GM19025 (cell line): ENCODE data around the gene VWA5B2.
"Not testable (repeated sequence)": the region's sequence is repeated elsewhere in the genome, so short reads cannot be mapped to it uniquely, and the experiment has no call there.

ENCODE experiments used
- ATAC-seq: cut with Tn5 transposase; IDR thresholded peaks from one replicate; pipeline ENCODE4 v1.9.1; 2021; ENCODE audit warnings: mild to moderate bottlenecking, low read depth, moderate library complexity; ENCODE audit not compliant: unreplicated experiment

The VWA5B2 gene

DNA sequence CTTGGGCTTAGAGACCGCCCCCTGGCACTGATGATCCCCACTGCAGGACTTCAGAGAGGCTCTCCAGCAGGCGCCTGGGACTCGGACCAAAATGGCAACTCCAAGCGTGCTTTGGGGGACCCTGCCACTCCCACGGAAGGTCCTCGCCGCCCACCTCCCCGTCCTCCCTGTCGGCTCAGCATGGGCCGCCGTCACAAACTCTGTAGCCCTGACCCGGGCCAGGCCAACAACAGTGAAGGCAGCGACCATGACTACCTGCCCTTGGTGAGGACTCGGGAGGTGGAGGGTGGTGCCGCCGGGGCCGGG, 11.7 kb downstream of the VWA5B2 start:
- ATAC-seq = no peak

DNA sequence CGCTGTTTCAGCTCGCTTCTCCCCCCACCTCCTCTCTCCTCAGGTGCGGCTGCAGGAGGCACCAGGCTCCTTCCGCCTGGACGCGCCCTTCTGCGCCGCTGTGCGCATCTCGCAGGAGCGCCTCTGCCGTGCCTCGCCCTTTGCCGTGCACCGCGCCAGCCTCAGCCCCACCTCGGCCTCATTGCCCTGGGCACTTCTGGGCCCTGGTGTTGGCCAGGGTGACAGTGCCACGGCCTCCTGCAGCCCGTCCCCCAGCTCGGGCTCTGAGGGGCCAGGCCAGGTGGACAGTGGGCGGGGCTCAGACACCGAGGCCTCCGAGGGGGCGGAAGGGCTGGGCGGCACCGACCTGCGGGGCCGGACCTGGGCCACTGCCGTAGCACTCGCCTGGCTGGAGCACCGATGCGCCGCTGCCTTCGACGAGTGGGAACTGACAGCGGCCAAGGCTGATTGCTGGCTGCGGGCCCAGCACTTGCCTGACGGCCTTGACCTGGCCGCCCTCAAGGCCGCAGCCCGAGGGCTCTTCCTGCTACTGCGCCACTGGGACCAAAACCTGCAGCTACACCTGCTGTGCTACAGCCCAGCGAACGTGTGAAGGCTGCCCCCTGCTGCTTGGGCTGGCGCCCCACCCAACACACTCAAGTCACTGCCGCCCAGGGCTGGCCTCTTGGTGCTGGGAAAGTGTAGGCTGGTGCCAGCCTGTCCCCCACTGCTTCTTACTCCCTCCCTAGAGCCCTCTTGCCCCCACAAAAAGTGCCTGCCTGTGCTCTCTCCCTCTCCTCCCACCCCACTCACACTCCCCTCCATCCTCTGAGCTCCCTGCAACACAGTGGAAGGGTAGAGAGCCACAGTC, 12.3 kb downstream of the VWA5B2 start:
- ATAC-seq = no peak

DNA sequence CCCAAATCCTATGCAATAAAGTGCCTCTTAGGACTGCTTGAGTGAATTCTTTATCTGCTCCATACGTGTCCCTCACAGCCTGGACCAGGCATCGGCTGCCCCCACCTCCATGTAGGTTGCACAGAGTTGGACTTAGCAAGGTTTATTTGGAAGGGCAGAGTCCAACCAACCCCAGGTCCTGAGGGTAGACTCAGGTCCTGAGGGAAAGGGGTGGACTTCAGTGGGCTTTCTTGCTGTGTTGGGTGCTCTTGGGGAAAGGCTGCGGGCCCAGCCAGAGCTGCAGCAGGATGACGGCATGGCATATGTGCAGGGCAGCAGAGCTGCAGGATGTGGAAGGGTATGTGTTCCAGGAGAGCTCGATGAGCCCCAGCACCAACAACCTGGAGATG, 12.9 kb downstream of the VWA5B2 start:
- ATAC-seq = no peak

DNA sequence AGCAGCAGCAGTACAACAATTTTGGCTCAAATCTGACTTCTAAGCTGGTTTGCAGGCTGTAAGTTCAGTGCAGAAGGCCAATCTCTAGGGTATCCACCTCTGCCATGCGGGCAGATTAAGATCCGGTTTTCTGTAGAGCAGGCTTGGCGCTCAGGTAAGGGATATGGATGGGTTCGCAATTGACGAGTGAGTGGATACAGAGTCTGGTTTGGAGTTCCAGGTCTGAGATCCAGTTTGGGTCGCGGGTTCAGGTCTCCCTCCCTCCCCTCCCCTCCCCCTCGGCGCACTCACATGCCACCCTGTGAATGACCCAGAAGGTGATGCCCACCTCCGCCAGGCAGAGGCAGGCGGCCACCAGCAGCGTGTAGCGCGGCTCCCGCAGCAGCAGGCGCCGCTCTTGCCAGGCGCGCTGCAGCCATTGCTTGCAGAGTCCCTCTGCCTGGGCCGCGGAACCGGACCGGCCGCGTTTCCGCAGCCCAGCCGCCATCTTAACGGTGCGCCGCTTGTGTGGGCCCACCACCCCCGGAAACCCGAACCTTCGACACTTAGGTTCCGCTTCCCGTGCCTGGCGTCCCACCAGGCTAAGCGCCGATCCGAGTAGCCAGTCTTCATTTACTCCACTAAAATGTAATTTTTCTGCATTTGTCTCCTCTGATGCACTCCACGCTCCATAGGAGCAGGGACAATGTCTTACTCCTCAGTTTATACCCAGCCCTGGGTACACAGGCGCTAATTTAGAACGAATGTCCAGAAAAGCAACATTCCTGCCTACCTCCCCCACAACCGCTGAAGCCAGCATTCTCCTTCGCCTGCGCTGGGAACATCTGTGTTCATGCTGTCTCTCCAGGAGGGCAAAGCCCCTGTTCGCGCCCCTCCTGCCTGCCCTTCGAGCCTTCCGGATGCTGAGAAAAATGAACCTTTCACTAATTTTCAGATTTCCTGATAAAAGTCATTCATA, 19.3 kb downstream of the VWA5B2 start, which contains the start of gene ALG3:
ALG3 (minus strand) TSS at position 509 of the 958 bp plus-strand sequence; CDS start at position 487, 22 bp downstream.
- ATAC-seq = peak; percentile 1

DNA sequence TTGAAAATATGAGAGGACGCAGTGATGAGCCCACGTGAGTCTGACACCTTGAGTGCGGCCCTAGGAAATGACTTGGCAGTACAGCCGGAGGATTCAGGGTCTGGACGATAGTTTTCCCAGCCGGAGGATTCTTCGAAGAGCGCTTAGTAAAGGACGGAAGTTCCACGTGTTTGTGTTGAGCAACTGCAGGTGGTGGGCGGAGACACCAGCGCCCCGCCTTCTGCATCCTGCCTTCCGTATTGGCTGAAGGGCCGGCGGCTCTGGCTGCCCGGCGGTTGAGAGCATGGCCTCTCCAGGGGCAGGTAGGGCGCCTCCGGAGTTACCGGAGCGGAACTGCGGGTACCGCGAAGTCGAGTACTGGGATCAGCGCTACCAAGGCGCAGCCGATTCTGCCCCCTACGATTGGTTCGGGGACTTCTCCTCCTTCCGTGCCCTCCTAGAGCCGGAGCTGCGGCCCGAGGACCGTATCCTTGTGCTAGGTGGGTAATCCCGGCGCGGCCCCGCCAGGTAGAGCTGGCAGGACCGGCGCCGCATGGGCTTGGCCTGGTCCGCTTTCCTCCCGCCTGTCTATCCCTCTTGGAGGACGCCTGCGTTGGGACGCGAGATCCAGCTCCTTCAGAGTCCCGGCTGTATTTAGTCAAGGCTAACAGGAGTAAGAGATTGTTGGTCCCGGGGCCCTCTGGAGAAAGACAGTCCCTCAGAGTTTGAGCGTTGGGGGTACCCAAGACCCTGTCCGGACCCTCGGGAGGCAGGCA, 20.2 kb downstream of the VWA5B2 start, which contains the start of gene EEF1AKMT4:
EEF1AKMT4 (plus strand) TSS at position 261 of the 755 bp plus-strand sequence; CDS start at position 284, 23 bp downstream.
- ATAC-seq = peak; percentile 91

DNA sequence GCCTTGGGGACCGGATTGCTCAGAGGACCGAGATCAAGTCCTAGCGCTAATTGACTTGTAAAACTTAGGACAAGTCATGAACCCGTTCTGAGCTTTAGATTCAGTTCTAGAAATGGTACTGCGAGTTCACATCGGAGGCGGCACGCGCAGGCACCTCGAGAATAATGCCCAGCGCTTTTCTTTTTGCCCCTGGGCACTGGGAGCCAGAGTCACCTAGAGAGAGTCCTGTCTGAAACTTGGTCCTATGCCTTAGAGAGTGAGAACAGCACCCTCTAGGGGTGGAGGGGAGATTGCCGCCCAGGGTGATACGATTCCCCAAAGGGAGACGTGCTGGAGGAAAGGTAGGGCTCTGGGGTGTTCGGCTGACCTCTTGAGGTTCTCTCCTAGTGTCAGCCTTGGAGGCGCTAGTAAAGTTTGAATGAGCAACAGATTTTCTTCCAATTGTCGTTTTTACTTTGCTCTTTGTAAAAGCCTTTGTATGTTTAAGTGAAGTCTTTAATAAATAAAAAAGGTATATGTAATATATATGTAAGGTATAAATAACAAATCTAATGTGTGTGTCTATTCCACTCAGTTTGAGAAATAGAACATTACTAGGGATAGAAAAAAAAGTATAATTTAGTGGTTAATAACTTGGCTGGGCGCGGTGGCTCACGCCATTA, 20.9 kb downstream of the VWA5B2 start:
- peak; percentile 47 for ATAC-seq

DNA sequence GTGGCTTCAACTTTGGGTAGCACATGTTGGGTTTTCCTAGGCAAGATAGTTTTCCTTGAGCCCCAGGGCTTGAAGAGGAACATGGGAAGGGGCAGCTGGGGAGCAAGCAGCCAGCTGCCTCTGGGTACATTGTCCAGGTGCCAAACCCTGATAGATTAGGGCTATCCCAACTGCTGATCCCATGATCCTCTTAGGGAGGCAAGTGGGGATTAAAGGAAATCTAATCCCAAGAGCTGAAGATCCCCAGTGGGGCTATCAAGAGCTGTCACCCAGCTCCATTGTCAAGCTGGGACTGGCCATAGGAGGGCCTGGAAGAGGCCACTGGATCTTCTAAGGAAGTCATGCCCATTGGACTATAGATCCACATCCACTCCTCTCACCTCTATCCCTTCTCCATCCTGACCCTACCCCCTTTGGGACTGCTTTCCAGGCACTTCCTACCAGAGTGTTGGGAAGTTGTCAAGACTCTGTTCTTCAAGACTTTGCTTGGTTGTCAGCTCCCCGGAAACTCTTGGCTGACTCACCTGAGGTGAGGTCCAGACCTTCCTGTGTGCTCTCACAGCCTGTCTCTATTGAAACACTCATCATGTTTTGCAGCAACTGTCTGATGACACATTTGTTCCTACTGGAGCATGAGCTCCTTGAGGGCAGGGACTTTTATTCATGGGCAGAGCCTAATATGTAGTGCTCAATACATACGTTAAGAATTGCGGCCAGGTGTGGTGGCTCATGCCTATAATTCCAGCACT, 26.1 kb downstream of the VWA5B2 start:
- no peak for ATAC-seq

DNA sequence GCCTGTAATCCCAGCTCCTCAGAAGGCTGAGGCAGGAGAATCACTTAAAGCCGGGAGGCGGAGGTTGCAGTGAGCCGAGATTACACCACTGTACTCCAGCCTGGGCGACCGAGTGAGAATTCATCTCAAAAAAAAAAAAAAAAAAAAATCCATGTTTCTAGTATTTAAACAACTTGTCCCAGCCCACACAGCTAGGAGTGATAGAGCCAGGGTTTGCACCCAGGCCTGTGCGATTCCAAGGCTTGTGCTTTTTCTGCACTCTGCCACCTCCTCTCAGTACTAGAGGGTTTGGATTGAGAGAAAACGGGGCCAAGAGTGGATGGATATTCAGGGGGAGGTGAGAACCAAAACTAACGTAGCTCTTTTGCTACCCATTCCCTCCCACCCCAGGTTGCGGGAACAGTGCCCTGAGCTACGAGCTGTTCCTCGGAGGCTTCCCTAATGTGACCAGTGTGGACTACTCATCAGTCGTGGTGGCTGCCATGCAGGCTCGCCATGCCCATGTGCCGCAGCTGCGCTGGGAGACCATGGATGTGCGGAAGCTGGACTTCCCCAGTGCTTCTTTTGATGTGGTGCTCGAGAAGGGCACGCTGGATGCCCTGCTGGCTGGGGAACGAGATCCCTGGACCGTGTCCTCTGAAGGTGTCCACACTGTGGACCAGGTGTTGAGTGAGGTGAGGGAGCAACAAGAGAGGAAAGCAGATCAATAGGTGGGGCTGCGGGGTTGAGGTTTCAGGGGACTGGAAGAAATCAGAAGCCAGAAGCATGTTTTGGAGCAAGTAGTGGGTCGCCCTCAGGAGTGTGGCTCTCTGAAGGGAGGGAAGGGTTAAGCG, 27.9 kb downstream of the VWA5B2 start:
- no peak for ATAC-seq

DNA sequence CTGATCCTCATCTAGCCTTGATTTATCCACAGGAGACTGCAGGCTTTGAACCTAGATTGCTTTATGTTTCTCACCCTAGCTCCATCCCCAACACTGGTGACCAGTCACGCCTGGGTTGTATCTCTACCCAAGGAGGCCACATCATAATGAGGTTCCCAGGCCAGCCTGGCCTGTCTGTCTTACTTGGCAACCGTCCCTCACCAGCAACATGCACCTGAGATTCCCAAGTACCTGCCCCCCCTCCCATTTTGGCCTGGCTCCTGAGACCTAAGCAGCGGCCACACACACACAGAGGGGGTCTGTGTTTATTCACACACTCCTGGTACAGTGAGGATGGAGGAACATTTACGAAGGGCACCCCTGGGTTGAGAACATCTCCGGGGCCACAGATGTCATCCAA, 29.5 kb downstream of the VWA5B2 start:
- ATAC-seq = no peak

DNA sequence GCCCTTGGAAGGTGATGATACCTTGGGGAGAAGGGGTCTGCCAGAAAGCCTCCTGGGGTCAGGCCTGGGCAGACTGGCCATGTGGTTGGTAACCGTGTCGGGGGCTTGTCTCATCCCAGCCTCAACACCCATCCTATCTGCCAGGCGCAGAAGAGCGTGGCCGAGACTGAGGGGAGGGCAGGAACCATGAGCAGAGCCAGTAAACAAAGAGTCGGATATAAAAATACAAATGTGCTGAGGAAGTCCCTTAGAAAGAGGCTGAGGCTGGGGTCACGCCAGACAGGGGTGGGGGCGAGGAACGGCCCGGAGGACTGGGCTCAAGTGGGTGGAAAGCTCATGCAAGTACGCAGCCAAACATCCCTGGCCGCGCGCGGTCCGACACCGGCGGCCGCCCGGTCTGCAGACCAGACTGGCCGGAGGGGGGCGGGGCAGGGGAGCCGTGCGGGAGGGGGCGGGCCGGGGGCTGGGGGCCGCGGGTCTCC, 30.1 kb downstream of the VWA5B2 start:
- ATAC-seq = no peak

DNA sequence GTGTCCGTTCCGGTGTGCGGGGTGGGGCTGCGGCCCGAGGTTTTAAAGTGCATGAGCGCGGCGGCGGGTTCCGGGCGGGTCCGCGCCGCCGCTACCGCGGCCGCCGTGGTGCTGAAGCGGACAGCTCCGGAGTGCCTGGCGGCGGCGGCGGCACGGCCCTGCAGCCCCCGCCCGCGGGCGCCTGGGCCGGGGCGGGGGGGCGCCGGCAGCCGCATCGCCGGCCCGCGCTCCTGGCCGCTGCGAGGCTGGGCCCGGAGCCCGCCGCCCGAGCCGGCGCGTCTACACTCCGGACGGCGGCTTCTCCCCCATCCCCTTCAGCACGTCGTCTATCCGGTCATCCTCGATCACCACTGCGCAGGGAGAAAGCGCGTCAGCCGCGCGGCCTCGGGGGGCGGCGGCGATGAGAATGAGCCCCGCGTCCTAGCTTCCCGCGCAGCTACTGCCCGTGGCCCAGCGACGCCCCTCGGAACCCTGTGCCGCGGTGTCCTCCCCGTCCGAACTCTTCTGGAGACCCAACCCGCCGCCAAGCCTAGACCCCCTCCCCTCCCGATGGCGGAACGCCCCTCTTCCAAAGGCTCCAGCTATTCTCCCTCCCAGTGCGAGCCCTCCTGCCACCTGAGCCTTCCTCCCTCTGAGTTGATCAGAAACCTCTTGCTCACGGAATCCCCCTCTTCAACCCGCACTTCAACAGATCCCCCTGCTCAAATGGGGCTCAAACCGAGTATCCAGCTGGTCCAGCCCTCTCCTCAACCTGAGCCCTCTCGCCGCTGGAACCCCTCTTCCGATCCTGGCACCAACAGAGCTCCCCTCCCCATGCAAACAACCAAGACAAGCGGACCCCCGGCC, 30.7 kb downstream of the VWA5B2 start:
- no peak for ATAC-seq

DNA sequence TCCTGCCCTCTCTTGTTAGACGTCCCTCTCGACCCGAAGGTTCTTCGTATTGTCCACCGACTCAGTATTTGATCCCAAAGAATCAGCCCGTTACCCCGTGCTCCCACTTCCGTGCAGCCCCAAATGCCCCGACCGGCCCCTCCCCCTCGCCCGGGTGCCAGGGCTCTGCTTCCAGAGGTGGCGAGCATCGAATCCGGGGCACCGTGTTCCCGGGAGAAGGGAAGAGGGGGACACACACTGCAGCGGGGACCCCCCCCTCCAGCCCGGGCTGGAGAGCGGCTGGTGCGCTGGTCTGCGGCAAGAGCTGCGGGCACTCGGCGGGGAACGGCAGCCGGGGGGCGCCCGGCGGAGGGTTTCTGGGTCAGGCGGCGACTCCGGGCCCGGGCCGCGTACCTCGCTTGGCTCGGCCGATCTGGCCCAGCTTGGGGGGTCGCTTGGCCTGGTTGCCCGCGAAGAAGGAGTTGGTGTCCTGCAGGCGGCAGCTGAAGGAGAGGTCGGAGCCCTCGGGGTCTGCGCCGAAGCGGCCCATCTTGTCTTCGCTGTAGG, 31.4 kb downstream of the VWA5B2 start:
- ATAC-seq = no peak

DNA sequence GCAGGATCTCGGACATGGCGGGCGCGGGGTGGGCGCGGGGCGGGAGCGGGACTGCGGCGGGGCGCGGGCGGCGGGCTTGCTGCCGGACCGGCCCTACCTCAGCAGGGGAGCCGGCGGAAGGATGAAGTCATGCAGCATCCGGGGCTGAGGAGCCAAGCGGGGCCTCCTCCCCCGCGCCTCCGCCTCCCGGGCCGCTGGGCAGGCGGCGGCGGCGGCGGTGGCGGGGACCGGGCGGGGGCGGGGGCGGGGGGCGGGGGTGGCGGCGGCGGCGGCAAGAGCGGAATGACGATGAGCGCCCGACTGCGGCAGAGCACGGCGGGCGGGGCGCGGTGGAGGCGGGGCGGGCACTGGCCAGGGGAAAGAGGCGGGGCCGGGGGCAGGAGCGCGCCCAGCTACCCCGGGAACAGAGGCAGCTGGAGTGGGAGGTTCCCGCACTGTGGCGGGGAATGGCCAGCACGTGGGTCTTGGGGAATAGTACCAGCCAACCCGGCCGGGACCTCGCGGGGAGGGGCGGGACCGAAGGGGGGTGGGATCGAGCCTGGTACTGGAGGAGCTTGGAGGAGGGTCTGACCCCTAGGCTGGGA, 32.0 kb downstream of the VWA5B2 start, which contains the start of gene CAMK2N2:
CAMK2N2 (minus strand) TSS at position 284 of the 584 bp plus-strand sequence; CDS start at position 16, 268 bp downstream.
- ATAC-seq = no peak

DNA sequence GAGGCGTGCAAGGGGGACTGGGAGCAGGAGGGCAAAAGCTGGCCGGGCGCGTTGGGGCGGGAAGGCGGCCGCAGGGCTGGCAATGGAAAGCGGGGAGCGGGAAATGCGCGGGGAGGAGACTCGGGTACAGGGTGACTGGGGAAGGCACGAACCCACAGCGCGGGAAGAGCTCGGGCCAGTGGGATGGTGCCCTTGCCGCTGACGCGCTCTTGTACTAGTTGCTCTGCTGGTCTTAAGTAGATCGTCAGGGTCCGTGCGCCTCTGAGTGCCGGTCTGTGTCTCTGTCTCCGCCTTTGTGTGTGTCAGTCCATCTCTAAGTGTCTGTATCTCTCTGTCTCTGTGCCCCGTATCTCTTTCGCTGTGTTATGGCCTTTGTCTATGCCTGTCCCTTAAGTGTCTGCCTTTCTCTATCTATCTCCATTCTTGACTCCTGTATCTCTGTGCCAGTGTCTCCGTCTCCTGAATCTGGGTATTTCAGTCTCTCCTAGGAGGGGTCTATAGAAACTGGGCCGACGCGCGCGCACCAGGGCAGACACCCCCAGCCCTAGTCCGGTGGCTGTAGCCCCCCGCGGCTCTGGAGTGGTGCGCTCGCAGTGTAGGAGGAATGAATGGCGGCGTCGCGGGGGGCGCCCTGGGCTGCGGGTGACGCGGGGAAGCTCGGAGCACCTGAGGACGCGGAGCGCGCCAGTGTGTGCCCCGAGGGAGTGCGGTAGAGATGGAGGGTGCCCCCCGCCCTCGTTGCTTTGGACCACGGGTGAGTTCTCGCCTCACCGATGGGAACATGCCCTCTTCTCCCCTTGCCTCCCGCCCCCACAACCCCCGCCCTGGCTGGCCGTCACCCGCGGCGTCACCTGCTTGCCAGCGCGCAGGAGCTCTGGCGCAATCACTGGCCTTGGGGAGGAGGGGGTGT, 32.7 kb downstream of the VWA5B2 start:
- ATAC-seq = no peak

DNA sequence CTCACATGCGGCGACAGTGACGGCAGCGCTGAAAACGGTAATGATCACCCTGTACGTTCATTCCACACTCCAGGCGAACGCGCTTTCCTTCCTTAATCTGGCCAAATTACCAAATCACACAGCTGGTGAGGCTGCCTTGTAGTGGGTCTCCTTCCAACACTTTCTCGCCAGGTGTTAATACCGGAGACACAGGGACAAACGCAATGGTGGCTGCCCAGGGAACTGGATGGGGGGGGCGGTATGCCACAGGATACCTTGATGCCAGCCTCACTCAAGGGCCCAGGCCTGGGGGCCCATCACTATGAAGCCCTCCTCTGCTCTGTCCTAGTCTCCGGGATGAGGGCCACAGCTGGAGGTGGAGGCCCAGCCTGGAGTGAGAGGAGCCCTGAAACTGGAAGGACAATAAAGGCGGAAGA, 33.4 kb downstream of the VWA5B2 start:
- no peak for ATAC-seq

DNA sequence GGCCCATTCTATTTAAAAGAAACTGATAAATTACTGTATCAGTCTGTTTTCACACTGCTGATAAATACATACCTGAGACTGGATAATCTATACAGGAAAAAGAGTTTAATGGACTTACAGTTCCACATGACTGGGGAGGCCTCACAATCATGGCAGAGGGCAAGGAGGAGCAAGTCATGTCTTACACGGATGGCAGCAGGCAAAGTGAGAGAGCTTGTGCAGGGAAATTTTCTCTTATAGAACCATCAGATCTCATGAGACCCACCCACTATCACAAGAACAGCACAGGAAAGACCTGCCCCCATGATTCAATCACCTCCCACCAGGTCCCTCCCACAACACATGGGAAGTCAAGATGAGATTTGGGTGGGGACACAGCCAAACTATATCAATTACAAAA, 37.9 kb downstream of the VWA5B2 start:
- ATAC-seq = not testable (repeated sequence)
